Prostate gland (tissue), 2 donors: ENCODE data around the gene PEX19.

Experiments
- POLR2A ChIP-seq: fragments of 450-650 bp; IDR thresholded peaks from one replicate; pipeline ENCODE4 v1.6.1; 2016; ENCODE audit warnings: antibody characterized with exemption, mild to moderate bottlenecking
- POLR2AphosphoS5 ChIP-seq: sonication (generic); formaldehyde crosslinking; IDR thresholded peaks from one replicate; pipeline ENCODE4 v1.6.1; 2017; ENCODE audit warnings: antibody characterized with exemption
- TF ChIP-seq, protein P1 (sequence below), 4 experiments: fragments of 200-600 bp in 2 of 4; fragments of 450-650 bp in 2 of 4; sonication (generic) in 2 of 4; IDR thresholded peaks; 1 replicate in 3 of 4; 2 replicates in 1 of 4; pipeline ENCODE4 v1.5.1; 2016 to 2019; ENCODE audit warnings: antibody characterized with exemption in 4 of 4, mild to moderate bottlenecking in 2 of 4, moderate library complexity in 2 of 4

DNA sequence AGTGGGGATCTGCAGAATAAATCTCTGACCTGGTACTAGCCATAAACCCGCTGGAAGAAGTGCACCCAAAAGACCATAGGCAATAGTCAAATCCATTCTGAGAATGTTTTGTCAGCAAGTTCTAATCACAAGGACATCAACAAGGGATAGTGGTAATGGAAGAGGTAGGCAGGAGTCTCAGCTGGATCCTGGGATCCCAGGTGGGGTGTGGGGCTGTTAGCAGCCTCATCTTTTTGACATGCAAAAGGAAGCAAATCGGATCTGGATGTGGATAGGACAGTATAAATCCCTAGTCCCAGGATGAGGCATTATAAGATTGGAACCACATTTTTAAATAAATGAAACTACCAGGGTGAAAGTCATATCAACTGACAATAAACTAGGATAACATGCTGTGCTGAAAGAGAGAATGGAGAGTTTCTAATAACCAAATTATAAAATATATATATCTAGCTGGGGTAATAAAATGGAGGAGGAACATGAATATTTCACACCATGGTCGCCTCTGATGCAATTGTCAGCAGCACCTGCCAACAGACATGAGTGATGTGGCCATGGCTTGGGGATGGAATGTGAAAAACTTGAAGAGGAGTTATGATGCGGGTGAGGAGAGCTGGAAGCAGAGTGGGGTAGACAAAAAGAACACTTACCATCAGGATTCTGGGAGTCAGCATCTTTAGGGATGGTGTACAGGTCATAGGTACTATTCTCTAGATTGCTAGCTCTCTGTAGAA is 23.7 kb upstream of the PEX19 start:
- TF ChIP-seq, protein P1, sequence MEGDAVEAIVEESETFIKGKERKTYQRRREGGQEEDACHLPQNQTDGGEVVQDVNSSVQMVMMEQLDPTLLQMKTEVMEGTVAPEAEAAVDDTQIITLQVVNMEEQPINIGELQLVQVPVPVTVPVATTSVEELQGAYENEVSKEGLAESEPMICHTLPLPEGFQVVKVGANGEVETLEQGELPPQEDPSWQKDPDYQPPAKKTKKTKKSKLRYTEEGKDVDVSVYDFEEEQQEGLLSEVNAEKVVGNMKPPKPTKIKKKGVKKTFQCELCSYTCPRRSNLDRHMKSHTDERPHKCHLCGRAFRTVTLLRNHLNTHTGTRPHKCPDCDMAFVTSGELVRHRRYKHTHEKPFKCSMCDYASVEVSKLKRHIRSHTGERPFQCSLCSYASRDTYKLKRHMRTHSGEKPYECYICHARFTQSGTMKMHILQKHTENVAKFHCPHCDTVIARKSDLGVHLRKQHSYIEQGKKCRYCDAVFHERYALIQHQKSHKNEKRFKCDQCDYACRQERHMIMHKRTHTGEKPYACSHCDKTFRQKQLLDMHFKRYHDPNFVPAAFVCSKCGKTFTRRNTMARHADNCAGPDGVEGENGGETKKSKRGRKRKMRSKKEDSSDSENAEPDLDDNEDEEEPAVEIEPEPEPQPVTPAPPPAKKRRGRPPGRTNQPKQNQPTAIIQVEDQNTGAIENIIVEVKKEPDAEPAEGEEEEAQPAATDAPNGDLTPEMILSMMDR (IDR thresholded peaks at IDR 0.05): no peak
- TF ChIP-seq POLR2AphosphoS5: no peak
- no peak for TF ChIP-seq POLR2A
